ENCODE results near the gene ZFYVE28.

Gene ZFYVE28

DNA sequence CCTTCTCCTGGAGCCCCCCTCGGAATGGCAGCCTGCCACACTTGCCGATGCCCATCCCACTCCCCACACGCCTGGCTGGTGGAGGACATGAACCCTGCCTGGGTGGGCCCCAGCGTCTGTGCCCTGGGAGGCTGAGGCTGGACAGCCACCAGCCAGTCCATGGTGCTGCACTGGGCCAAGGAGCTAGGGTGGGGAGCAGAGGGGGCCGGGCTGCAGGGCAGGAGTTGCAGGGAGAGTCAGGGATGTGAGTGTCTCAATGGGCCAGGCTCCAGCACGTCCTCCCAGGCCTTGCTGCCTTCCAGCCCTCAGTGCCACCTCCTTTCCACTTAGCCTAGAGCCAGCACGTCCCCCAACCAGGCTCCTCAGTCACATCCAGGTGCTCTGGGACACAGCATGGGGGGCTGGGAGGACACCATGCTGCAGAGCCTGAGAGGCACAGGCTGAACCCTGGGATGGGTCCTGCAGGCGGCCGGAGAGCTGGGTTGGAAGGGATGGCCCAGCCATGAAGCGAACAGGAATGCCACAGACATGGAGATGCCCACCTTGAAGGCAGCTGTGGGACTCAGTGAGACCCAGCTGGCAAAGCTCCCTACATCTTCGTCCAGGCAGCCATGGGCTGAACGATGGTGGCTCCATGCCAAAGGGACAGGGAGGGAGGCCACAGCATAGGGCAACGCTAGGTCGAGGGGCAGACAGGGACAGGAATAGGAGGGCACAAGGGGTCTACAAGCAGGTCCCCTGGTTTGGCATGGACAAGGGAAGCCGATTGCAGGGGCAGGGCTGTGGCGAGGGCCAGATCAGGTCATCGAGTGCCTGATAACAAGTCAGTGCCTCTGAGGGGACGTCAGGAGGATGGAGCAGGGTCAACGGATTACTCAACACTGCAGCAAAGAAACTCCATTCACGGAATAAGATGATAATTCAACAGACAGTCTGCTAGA lies 126.5 kb downstream of the ZFYVE28 start:
- no peak overlapping the region for H3K4me3 ChIP-seq (ENCODE audit: low read depth, low read length)

DNA sequence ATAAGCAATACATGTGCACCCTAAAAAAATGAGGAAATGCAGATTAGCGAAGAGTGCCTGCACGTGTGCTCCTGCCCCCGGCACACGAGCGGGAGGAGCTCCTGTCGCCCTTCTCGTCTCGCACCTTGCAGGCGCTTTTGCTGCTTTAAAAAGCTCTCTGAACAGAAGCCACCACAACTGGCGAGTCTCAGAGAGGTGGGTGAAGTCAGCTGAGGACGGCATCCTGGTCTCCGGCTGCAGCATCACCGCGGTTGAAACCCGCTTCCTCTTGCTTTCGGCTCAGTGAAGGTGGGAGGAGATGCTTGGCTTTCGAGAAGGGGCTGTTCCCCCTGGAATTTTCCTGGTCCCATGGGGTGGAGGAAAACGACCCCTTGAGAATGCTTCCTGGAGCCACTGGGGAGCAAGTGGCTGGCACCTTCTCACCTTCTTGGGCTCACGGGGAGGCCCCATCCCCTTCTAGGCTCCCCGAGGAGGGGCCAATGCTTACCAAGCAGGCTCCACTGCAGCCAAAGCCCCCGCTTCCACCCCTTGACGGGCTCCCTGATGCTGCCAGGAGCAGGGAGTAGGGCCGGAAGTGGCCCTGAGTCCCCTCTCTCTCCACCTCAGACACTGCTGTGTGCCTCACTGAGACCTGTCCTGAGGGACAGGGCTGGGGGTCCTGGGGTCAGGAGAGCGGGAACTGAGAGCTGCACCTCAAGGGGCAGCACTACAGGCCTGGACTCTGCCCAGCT lies 127.3 kb downstream of the ZFYVE28 start:
- no peak overlapping the region for H3K4me3 ChIP-seq (ENCODE audit: low read depth, low read length)

DNA sequence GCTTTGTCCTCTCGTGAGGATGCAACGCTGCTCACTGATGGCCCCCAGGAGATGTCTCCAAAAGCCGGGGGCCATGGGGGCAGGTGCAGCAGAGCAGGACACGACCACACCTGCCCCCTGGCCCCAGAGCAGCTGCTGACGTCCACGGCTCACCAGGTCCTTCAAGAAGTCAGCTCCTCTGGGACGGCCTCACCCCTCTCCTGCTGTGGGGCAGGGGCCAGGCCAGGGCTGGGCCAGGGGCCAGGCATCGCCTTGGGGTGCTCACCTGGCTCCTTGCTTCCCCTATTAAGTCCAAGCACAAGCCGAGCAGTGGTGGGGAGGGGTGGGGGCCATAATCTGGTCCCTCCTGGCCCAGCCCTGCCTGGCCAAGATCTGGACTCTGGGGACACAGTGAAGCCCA lies 128.0 kb downstream of the ZFYVE28 start:
- H3K4me3 ChIP-seq (ENCODE audit: low read depth, low read length), result no peak overlapping the region

DNA sequence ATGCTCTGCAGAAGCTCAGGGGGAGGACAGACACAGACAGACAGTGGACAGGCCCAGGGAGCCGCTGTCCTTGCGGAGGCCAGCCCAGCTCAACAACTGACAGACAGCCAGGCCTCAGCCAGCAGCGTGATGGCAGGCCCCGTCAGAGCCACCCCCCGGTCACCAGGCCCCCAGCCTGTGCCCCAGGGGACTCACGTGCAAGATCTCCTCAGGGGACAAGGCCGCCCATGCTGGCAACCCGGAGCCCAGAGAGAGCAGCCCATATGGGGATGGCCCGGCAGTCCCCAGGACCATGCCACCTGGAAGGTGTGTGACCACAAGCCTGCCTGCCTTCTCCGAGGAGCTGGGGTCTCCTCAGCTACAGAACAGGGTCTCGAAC lies 128.5 kb downstream of the ZFYVE28 start:
- no peak overlapping the region for H3K4me3 ChIP-seq (ENCODE audit: low read depth, low read length)

DNA sequence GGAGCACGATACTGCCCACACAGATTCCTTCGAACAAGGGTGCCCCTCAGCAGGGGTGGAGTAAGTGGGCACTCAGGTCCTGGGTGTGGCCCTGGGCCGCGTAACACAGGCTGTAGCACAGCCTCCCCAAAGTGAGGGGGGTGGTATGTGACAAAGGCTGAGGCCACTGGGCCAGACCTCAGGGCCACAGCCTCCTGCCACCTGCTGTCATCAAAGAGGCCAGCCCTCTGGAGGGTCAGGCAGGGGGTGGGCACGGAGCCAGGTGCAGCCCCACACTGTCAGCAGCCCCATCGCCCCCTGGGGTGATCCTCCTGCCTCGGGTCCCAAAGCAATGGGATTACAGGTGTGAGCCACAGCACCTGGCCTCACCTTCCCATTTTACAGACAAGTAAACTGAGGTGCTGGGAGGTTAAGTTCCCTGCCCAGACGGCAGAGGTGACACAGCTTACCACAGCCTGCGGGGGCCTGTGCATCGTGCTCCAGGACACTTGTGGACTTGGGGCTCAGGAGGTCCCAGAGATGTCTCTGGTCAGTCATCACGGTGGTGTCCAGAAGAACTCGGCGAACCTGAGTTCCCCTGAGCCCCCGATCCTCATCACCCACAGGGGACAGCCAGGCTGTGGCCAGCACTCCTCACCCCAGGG lies 129.0 kb downstream of the ZFYVE28 start:
- H3K4me3 ChIP-seq (ENCODE audit: low read depth, low read length), result no peak overlapping the region

DNA sequence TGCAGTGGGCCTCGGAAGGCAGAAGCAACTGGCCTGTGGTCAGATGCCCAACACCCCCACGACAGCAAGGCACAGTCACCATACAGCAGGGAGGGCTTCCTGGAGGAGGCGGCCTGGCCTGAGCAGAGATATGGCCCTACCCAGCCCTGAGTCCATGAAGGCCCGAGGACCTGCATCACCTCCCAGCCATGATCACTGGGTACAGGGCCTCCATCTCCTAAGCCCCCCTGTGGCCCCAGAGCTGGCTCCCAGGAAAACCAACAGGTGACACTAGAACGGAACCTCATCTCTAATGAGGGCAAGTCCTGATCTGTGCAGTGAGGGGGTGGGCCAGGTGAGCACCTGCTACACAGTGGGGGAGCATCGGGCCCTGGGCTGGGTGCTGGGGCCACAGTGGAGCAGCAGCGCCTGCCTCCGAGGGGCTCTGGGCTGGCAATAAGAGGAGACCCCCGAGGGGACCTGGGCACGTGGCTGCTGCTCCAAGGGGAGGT lies 130.3 kb downstream of the ZFYVE28 start:
- H3K4me3 ChIP-seq (ENCODE audit: low read depth, low read length), result no peak overlapping the region

DNA sequence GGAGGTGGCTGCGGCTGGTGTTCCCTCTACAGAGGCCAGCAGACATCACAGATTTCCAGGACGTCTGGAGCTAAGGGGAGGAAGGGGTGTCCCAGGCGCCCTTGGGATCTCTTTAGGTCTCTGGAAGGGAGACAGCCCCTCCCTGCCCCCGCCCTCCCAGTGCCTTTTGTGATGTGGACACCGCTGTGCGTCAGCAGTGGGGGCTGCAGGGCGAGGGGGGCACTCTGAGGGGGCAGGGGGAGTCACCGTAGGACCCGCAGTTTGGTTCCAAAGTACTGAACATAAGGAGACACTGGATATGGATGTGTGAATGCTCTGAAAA lies 130.9 kb downstream of the ZFYVE28 start:
- H3K4me3 ChIP-seq (ENCODE audit: low read depth, low read length), result no peak overlapping the region

DNA sequence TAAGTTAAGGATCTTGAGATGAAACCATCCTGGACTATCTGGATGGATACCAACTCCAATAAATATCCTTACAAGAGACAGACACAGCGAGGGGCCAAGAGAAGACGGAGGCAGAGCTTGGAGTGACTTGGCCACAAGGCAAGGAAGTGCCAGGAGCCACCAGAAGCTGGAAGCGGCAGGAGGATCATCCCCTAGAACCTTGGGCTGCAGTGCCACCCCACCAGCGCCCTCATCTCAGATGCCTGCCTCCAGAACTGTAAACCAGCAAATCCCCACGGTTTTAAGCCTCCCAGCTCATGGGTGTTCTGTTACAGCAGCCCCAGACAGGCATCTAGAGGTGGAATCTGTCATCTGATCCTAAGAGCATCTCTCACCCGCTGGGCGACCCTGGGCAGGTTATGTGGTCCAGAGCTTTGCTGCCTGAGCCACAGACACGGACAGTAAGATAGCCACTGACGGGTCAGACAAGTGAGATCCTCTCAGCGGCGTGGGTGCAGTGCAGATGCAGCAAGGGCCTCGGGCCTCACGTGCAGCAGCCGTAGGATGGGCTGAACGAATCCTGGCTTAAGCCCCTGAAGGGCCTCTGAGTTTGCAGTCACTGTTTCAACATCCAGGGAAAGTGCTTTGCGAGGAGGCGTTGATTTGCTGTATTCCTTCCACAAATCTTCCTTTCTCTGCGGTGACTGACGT lies 131.4 kb downstream of the ZFYVE28 start:
- H3K4me3 ChIP-seq (ENCODE audit: low read depth, low read length), result no peak overlapping the region

DNA sequence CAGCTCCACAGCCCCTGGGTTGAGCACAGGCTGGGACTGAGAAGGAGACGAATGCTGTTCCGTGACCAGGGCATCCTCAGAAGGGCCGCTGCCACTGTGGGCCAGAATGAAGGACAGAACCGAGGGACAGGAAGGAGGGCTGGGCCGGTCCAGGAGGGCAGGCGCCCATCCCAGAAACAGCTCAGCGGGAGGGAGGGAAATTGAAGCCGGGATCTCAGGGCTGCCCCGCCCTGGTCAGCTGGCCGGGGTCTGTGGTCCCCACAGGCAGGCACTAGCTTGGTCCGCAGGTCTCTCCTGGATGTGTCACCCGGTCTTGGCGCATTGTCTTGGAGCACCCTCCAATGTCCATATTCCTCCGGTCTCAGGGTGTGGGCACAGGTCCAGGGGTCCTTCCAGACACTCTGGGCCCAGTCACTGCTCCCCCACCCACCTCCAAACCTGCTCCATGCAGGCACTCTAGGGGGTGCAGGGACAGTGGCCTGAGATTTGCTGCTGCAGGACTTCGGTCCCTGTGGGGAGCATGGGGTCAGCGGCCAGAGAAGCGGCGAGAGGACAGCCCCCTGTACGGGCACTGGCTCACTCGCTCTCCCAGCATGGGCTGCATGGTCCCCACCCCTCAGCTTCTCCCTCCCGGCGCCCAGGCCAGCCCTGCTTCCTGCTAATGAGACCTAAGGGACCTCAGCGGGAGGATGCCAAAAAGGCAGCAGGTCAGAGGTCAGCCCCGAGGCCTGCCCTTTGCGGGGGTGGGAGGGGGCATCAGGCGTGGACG lies 132.6 kb downstream of the ZFYVE28 start:
- H3K4me3 ChIP-seq (ENCODE audit: low read depth, low read length), result no peak overlapping the region

DNA sequence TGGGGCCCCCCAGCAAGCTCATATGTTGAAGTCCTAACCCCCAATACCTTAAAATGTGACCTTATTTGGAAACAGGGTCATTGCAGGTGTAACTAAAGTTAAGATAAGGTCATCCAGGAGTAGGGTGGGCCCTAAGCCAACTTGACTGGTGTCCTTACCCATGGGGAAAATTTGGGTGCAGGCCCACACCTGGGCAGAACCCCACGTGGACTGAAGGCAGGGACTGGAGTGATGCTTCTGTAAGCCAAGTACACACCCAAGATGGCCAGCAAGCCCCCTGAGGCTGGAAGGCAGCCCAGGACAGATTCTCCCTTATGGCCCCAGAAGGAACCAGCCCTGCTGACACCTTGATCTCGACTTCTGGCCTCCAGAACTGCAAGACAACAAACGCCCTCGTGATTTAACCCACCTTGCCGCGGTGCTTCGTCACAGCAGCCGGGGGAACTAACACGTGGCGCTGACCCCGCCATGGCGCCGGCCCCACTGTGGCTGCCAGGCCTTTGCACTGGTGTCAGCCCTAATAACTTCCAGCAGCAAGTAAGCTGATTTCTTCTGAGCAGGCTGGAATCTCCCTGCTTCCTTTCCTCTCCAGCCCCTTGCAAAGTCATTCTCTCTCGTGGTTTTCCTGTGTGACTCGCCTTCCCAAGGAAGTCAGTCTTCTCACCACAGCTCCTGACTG lies 133.4 kb downstream of the ZFYVE28 start:
- H3K4me3 ChIP-seq (ENCODE audit: low read depth, low read length), result no peak overlapping the region

DNA sequence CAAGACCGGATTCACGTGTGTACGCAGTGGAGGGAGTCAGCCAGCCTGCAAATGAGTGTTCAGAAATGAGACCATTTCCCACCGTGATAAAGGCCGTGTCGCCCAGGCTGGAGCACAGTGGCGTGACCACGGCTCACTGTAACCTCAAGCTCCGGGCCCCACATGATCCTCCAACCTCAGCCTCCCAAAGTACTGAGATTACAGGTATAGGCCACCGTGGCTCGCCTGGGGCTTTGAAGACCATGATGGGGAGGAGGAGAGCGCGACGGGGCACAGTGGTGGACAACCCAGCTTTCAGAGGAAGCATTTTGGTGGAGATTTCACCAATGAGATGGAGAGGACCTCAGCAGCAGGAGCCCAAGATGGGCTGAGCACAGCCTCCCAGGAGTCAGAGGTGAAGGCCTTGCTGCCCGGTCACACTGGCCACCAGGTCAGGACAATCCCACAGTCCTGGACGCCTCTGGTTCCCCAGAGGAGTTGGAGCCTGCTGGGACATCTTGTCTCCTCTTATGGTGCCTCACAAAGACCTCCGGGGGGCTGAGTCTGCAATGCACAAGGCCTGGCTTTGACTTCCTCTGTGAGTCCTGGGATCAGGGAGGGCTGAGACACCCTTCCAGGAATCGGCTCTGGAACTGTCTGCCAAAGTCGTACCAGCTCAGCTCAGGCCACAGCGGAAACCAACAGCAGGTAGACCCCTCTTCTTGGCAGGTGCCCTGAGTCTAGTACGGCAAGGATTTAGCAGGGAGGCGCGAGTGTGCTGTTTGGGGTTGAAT lies 134.1 kb downstream of the ZFYVE28 start:
- H3K4me3 ChIP-seq (ENCODE audit: low read depth, low read length), result no peak overlapping the region

DNA sequence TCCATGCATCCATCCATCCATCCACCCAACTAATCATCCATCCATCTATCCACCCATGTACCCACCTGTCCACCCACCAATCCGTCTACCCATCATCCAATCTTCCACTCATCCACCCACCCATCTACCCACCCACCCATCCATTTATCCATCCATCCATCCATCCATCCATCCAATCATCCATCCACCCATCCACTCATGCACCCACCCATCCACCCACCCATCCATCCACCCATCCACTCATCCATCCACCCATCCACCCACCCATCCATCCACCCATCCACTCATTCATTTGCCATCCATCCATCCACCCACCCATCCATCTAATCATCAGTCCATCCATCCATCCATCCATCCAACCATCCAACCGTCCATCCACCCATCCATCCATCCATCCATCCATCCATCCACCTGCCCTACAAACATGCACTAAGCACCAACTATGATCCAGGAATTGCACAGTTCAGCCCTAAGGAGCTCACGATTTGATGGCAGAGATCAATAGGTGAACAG lies 135.2 kb downstream of the ZFYVE28 start:
- no peak overlapping the region for H3K4me3 ChIP-seq (ENCODE audit: low read depth, low read length)

DNA sequence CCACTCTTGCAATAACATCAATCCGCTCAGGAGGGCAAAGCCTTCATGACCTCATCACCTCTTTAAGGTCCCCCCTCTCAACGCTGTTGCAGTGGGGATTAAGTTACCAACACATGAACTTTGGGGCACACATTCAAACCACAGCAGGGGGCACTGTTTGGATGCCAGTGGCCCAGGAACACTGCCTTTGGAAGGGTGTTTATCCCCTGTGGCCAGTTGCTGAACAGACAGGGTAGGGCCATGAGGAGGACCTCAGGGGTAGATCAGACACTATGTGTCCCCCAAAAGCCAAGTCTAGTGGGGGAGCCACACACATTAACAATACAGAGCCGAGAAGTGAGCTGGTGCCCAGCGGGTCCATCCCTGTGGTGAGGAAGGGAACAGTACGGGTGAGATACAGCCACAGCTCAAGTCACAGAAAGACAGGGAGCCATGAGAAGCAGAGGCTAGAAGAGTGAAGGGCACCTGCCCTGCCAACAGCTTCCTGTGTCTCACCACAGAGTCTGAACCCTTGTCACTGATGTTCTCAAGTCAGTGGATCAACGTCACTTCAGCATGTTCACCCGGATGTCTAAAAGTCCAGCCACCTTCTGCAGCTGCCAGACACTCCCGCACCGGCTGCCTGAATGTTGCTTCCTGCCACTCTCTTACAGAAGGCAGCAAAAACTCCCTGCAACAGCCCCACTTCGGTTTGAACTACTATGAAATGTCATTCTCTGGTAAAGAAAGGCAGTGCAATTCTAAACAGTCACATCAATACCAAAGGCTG lies 136.7 kb downstream of the ZFYVE28 start:
- H3K4me3 ChIP-seq (ENCODE audit: low read depth, low read length), result no peak overlapping the region

DNA sequence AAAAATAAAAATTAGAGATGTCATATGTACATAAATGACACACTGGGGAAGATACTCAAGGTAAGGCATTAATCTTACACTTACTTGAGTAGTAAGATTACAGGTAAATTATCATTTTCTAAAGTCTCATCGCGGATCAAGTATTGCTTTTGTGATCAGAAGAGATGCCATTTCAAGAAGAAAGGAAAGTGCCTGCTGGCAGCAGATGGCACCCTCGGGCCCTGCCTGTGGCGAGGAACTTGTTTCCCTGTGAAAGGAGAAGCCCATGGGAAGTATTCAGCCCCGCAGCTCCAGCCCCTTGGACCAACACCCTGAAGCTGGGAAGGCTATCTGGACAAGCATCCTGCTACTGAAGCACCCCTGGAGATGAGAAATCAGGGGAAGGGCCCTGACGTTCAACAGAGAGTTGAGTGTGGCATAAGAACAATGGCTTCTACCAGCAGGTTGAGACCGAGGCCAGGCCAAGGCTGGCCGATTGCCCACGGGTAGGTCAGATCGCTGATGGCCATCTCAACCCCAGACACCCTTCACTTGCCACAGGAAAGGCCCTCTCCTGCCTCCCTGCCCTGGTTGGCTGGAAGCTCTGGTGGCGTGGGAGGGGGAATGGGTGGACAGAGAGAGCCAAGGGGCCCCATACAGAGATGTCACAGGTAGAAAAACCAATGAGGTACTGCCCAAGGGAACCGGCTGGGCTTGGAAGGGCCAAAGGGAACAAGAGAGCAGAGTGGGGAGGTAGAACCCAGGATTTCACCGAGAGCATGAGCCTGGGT lies 137.7 kb downstream of the ZFYVE28 start:
- H3K4me3 ChIP-seq (ENCODE audit: low read depth, low read length), result no peak overlapping the region

DNA sequence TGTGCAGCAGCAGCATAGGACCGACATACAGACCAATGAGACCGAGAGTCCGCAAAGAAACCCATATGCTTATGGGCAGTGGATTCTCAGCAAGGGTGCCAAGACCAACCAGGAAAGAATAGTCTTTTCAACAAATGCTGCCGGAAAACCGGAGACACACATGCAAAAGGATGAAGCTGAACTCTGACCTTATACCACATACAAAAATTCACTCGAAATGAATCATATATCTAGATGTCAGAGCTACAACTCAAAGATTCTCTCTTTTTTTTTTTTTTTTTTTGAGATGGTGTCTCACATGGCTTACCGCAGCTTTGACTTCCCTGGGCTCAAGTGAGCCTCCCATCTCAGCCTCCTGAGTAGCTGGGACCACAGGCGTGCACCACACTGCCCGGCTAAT lies 140.5 kb downstream of the ZFYVE28 start:
- no peak overlapping the region for H3K4me3 ChIP-seq (ENCODE audit: low read depth, low read length)

DNA sequence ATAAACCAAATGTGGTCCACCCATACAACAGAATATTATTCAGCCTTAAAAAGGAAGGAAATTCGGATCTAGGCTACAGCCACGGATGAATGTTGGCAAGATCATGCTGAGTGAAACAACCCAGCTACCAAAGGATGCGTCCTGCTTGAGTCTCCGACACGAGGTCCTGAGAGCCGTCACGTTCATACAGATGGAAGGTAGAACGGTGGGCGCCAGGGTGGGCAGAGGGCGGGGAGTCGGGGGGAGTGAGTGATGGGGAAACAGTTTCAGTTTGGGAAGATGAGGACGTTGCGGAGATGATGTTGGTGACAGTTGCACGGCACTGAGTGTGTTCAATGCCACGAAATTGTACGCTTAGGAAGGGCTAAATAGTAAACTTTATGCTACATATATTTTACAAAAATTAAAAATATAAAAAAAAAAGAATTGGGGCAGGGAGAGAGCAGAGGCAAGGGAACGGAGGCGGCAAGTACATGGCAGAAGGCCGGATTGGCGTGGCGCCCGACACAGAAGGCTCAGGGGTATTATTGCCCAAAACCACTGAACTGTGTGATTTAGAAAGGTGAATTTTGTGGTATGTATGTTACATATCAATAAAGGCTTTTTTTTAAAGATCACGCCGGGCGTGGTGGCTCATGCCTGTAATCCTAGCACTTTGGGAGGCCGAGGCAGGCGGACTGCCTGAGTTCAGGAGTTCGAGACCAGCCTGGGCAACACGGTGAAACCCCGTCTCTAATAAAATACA lies 141.7 kb downstream of the ZFYVE28 start:
- no peak overlapping the region for H3K4me3 ChIP-seq (ENCODE audit: low read depth, low read length)
